ENCODE measurements around the gene ABCB9. TPM values are rescaled to one million over a fixed set of nuclear protein-coding genes. Genes with fewer than 3 reads are reported as not detected.

The ABCB9 gene
- total and polyA plus RNA-seq, 8 donors, result 1.3 to 6.7 (median 3.1) TPM

DNA sequence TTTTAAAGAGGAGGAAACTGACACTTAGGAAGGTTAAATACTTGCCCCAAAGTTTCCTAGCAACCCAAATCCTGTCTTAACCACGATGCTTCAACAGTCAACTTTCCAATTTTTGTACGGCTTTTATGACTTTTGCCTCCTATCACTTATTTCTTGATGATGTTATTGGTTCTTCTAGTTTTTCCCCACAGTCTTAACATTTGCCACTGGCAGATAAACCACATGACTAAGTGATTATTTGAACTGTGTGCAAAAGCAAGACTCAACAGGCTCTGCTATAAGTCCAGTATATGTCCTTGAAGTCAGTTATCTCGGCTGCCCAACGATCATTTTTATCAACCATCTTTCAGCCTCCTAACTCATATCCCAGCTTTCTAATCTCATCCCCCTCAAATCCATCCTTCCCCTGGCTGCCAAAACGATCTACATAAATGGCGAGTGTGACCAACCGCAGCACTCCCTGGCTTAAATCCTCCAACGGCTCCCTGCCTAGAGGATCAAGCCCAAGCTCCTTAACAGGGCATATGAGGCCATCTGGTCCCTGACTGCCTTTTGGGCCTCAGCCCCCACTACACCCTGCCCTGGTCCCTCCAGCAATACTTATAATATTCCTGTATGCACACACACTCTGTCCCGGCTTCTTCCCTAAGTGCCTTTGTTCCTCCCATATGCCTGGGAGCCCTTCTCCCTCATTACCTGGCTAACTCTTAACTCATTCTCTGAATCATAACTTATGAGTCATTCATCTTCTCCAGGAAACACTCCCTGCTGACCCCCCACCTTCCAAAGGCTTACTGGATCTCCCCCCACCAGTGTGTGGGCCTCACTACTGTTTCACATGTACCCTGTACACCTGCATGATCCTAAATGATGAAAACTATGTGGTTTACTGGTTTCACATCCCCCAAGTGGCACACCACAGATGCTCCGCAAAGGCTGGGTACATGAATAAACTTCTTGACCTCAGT, 79.1 kb downstream of the ABCB9 start:
- H3K27ac ChIP-seq, result peak overlapping the region; percentile 85 to 96 (median 94)
- TF ChIP-seq, protein P1, sequence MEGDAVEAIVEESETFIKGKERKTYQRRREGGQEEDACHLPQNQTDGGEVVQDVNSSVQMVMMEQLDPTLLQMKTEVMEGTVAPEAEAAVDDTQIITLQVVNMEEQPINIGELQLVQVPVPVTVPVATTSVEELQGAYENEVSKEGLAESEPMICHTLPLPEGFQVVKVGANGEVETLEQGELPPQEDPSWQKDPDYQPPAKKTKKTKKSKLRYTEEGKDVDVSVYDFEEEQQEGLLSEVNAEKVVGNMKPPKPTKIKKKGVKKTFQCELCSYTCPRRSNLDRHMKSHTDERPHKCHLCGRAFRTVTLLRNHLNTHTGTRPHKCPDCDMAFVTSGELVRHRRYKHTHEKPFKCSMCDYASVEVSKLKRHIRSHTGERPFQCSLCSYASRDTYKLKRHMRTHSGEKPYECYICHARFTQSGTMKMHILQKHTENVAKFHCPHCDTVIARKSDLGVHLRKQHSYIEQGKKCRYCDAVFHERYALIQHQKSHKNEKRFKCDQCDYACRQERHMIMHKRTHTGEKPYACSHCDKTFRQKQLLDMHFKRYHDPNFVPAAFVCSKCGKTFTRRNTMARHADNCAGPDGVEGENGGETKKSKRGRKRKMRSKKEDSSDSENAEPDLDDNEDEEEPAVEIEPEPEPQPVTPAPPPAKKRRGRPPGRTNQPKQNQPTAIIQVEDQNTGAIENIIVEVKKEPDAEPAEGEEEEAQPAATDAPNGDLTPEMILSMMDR (IDR thresholded peaks at IDR 0.05), result no peak
- no peaks in the 10 kb centered on the region for H3K27me3 ChIP-seq
- no peaks in the 10 kb centered on the region for H3K9me3 ChIP-seq
- peak; percentile 30 to 67 (median 34) for ATAC-seq
- peaks cover 42 to 71% (median 67%) of the 10 kb centered on the region in 3 donors for H3K4me1 ChIP-seq
- DNase-seq, result peak in 2 of 6 donors; percentile 32 to 42
- H3K4me3 ChIP-seq, result no peak overlapping the region
- WGBS, 2 donors, result 50 to 52% methylated on average over 10 of the region's 10 CpGs
- no peaks in the 10 kb centered on the region for H3K36me3 ChIP-seq
- intact Hi-C loops (cut with DNase I), result no loop called here
- FAIRE-seq, result no peak

- H3K36me3 ChIP-seq, result no peaks in the 10 kb centered on the region
- TF ChIP-seq, protein P1 (IDR thresholded peaks at IDR 0.05), result no peak
- no peak overlapping the region for H3K4me3 ChIP-seq
- ATAC-seq (no peak), DNase-seq (no peak), FAIRE-seq (no peak)
- peaks cover 32 to 62% (median 58%) of the 10 kb centered on the region in 3 donors for H3K4me1 ChIP-seq
- intact Hi-C loops (cut with DNase I), result no loop called here
- 94% methylated on average over 8 of the region's 8 CpGs for WGBS, 2 donors
- H3K9me3 ChIP-seq, result no peaks in the 10 kb centered on the region
- H3K27ac ChIP-seq, result peak overlapping the region in 3 of 4 donors; percentile 2 to 96 (median 94)
- H3K27me3 ChIP-seq, result no peaks in the 10 kb centered on the region
These were observed 80.1 kb downstream of the ABCB9 start for GRCh38 chr12:122886161-122886560.

DNA sequence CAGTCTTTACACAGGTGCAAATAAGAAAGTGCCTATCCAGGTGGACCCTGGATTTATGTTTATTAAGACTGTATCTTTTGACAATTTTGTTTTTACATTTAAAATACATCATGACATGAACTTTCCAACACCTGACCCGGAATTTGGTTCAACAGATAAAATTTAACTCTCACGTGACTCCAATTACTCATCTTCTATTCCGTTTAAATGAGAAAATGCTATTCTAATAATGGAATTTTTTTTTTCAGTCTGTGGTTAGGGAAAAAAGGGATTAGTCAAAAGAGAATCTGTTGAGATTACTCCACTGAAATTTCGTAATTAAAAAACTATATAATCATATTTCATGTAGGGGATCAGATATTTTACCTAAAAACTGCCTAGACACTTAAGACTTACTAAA, 81.4 kb downstream of the ABCB9 start:
- Histone ChIP-seq H3K27ac (peak overlapping the region in 2 of 4 donors; percentile 3 to 14), H3K4me1 (peaks cover 24 to 53% (median 50%) of the 10 kb centered on the region in 3 donors), H3K27me3 (no peaks in the 10 kb centered on the region), H3K9me3 (no peaks in the 10 kb centered on the region), H3K4me3 (no peak overlapping the region), H3K36me3 (no peaks in the 10 kb centered on the region)
- intact Hi-C loops (cut with DNase I), result no loop called here
- 43 to 59% methylated on average over 4 of the region's 4 CpGs for WGBS, 2 donors
- no peak for DNase-seq
- FAIRE-seq, result no peak
- TF ChIP-seq, protein P1 (IDR thresholded peaks at IDR 0.05), result no peak
- no peak for ATAC-seq

DNA sequence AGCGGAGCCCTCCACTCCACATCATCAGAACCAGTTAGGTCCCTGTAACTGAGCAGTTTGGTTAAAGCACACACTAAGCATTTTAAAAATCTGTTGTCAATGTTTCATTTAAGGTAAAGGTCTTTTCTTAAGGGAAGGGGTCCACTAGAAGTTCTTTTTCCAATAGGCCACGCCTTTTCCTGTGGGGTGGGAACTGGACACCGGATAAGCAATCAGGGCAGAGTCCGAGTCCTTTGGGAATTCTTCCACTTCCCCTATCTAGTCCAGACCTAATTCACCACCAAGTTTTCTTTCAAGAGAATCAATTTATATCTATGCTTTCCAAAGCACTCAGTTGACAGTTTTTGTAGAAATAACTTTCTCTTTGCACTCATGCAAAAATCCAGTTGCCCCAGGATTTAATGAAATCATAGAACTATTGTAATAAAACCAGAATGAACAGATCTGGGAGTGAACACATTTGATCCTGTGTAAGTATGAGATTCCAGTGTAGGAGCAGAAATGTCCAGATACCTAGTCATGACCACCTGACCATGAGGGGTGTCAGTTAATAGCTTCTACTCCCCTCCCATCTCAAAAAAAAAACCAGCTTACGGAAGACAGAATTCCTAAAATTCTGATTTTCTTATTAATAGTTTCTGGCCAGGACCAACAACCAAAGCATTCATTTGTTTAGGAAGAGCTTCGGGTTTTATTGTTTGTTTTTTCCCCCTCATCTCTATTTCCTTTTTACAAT, 82.0 kb downstream of the ABCB9 start:
- 58 to 62% methylated on average over 6 of the region's 6 CpGs for WGBS, 2 donors
- intact Hi-C loops (cut with DNase I), result no loop called here
- DNase-seq (no peak), FAIRE-seq (no peak), ATAC-seq (no peak)
- no peaks in the 10 kb centered on the region for H3K9me3 ChIP-seq
- peak overlapping the region in 2 of 4 donors; percentile 3 to 14 for H3K27ac ChIP-seq
- no peak overlapping the region for H3K4me3 ChIP-seq
- TF ChIP-seq, protein P1 (IDR thresholded peaks at IDR 0.05), result no peak
- no peaks in the 10 kb centered on the region for H3K36me3 ChIP-seq
- H3K27me3 ChIP-seq, result no peaks in the 10 kb centered on the region
- peaks cover 23 to 49% (median 49%) of the 10 kb centered on the region in 3 donors for H3K4me1 ChIP-seq

Data from pancreas (tissue), 10 donors.